Central memory CD8-positive, alpha-beta T cell (primary cell): ENCODE data around the gene TJAP1.
A peak's percentile ranks its signal among the peaks of the same experiment; 100 is the strongest.

Experiments used
- ATAC-seq: fragments of 150-1000 bp; cut with Tn5 transposase; replicated peaks from 2 replicates; pipeline ENCODE4 v1.10.0; 2022; ENCODE audit warnings: mild to moderate bottlenecking, moderate FRiP score, moderate number of reproducible peaks; ENCODE audit not compliant: poor library complexity, severe bottlenecking; ENCODE audit errors: extremely low read depth
- DNase-seq, 2 donors: peaks; one replicate each; pipeline ENCODE4 v3.0.0; 2021; ENCODE audit warnings: low spot score in 2 of 2
- H3K27ac Mint-ChIP-seq: one replicate; pipeline ENCODE4 v1.8.0; 2022; ENCODE audit warnings: low read depth, mild to moderate bottlenecking, moderate library complexity, mixed read lengths
- H3K27me3 Mint-ChIP-seq: one replicate; pipeline ENCODE4 v1.8.0; 2022; ENCODE audit warnings: mixed read lengths
- H3K36me3 Mint-ChIP-seq: one replicate; pipeline ENCODE4 v1.8.0; 2022; ENCODE audit warnings: mild to moderate bottlenecking, moderate library complexity, mixed read lengths; ENCODE audit not compliant: insufficient read depth
- H3K4me1 Mint-ChIP-seq: one replicate; pipeline ENCODE4 v1.8.0; 2022; ENCODE audit warnings: mixed read lengths
- H3K4me3 Mint-ChIP-seq: one replicate; pipeline ENCODE4 v1.8.0; 2022; ENCODE audit warnings: mild to moderate bottlenecking, moderate library complexity, mixed read lengths
- H3K9me3 Mint-ChIP-seq: one replicate; pipeline ENCODE4 v1.8.0; 2022; ENCODE audit warnings: mixed read lengths

TJAP1 gene, protein sequence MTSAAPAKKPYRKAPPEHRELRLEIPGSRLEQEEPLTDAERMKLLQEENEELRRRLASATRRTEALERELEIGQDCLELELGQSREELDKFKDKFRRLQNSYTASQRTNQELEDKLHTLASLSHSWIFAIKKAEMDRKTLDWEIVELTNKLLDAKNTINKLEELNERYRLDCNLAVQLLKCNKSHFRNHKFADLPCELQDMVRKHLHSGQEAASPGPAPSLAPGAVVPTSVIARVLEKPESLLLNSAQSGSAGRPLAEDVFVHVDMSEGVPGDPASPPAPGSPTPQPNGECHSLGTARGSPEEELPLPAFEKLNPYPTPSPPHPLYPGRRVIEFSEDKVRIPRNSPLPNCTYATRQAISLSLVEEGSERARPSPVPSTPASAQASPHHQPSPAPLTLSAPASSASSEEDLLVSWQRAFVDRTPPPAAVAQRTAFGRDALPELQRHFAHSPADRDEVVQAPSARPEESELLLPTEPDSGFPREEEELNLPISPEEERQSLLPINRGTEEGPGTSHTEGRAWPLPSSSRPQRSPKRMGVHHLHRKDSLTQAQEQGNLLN

DNA sequence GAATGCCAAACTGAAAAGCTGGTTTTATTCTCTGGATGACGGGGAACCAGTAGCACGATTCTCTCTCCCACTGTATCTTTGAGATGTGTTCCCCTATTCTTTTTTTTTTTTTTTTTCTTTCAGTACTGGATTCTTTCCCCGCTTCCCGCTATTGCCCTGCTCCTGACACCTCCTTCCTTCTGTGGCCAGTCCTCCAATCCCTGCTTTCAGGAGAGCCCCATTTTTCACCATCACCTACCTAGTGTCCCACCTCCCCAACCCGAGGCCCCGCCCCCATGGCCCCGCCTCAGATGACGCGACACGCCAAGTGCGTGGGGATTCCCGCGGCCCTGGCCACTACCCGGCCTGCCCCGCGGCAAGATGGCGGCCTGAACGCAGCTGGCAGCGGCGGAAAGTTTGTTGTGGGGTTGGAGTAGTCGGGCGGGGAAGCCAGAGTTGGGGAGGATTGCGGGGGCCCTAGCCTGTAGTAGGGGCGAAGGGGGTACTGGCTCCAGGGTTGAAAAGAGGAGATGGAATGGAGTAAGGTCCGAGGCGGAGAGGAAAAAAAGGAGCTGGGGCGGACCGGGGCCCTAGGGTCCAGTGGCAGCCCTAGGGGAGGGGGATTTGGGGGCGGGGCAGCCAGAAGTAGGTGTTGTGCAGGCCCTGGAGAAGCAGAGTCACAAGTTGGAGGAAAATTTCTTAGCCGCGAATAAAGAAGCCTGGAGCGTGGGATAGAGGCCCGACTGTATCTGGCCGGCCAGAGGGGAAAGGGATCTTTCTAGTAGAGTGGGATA lies at the start of gene TJAP1:
TSS of gene TJAP1 (plus strand) at position 336 of the 773 bp plus-strand sequence. CDS start 21,432 bp downstream, outside the sequence.
- ATAC-seq (peak; percentile 97), DNase-seq (peak; percentile 93 to 95)
- peaks cover 40% of the 10 kb centered on the region for H3K4me1 Mint-ChIP-seq
- H3K36me3 Mint-ChIP-seq: peaks cover 7% of the 10 kb centered on the region
- peak within 1 kb of the TSS; percentile 97 for H3K4me3 Mint-ChIP-seq
- peak within 1 kb of the TSS; percentile 100 for H3K27ac Mint-ChIP-seq
- H3K27me3 Mint-ChIP-seq: no peaks in the 10 kb centered on the region
- H3K9me3 Mint-ChIP-seq: no peaks in the 10 kb centered on the region

DNA sequence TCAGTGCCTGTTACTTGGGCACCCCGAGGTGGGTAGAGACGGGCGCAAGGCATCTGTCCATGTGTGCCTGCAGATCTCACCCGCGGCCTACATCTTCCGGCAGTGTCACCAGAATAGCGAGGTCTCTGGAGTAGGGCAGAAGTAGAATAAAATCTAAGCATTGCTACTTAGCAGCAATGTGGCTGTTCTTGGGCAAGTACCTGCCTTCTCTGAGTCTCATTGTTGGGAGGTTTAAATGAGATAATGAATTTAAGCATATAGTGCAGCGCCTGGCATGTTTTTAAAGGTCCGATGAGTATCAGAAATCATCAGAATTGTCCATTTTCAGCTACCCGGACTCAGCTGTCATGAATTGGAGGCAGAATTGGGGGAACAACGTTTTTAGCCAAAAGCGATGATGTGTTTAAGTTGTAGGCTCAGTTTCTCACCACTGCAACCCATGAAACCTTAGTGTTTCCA lies 49.2 kb upstream of the TJAP1 start:
- H3K4me1 Mint-ChIP-seq: peaks cover 28% of the 10 kb centered on the region
- H3K36me3 Mint-ChIP-seq: peaks cover 13% of the 10 kb centered on the region
- ATAC-seq: peak; percentile 47
- no peak for DNase-seq
- H3K9me3 Mint-ChIP-seq: no peaks in the 10 kb centered on the region
- H3K4me3 Mint-ChIP-seq: peak overlapping the region; percentile 93
- no peaks in the 10 kb centered on the region for H3K27me3 Mint-ChIP-seq
- peak overlapping the region; percentile 84 for H3K27ac Mint-ChIP-seq

DNA sequence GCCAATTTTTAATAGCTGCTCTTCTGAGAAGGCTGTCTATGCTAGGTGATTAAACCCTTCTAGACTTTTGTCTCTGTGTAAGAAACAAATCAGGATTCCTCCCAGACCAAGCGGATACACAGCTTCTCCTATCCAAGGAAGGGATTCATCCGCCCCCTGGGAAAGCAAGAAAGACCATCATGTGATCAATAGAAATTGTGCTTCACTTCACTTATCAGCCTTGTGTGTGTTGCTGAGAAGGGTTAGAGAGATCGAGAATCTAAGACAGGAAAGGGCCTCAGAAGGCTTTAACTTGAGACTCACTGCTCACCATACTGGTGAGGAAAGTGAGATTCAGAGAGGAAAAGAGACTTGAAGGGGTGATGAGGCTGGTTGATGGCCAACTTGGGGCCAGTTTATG lies 48.5 kb upstream of the TJAP1 start:
- H3K27me3 Mint-ChIP-seq: no peaks in the 10 kb centered on the region
- H3K9me3 Mint-ChIP-seq: no peaks in the 10 kb centered on the region
- peak overlapping the region; percentile 84 for H3K27ac Mint-ChIP-seq
- H3K4me1 Mint-ChIP-seq: peaks cover 28% of the 10 kb centered on the region
- ATAC-seq: no peak
- H3K4me3 Mint-ChIP-seq: peak overlapping the region; percentile 93
- H3K36me3 Mint-ChIP-seq: peaks cover 16% of the 10 kb centered on the region
- DNase-seq: no peak

DNA sequence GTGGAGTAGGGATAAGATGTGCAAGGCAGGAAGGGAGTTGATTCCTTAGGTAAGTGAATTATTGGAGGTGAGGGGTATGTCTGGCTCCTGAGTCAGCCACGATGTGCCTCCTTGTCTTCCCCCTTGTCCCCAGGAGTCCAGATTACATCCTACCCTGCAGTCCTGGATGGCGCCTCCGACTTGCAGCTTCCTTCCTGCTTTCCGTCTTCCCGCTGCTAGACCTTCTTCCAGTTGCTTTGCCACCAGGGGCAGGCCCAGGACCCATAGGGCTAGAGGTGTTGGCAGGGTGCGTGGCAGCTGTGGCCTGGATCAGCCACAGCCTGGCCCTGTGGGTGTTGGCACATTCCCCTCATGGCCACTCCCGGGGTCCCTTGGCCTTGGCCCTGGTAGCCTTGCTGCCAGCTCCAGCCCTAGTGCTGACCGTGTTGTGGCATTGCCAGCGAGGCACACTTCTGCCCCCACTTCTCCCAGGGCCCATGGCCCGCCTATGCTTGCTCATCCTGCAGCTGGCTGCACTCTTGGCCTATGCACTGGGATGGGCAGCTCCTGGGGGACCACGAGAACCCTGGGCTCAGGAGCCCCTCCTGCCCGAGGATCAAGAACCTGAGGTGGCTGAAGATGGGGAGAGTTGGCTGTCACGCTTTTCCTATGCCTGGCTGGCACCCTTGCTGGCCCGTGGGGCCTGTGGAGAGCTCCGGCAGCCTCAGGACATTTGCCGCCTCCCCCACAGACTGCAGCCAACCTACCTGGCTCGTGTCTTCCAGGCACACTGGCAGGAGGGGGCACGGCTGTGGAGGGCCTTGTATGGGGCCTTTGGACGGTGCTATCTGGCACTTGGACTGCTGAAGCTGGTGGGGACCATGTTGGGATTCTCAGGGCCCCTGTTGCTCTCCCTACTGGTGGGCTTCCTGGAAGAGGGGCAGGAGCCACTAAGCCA lies 45.1 kb upstream of the TJAP1 start:
- Mint-ChIP-seq H3K27me3 (no peaks in the 10 kb centered on the region), H3K9me3 (no peaks in the 10 kb centered on the region), H3K27ac (no peak overlapping the region), H3K36me3 (peaks cover 20% of the 10 kb centered on the region), H3K4me3 (no peak overlapping the region), H3K4me1 (peaks cover 28% of the 10 kb centered on the region)
- ATAC-seq (no peak), DNase-seq (no peak)

DNA sequence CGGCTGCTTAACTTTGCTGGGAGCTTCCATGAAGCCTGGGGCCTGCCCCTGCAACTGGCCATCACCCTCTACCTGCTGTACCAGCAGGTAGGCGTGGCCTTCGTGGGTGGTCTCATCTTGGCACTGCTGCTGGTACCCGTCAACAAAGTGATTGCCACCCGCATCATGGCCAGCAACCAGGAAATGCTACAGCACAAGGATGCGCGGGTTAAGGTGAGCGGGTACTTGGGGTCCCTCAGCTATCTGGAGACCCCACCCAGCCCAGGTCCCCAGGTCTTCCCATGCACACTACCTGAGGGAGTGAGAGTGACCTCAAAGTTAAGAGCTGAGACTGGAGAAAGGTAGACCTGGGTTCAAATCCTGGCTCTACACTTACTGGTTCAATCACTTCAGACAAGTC lies 44.2 kb upstream of the TJAP1 start:
- no peak for ATAC-seq
- DNase-seq: no peak
- peaks cover 26% of the 10 kb centered on the region for H3K4me1 Mint-ChIP-seq
- H3K9me3 Mint-ChIP-seq: no peaks in the 10 kb centered on the region
- no peak overlapping the region for H3K4me3 Mint-ChIP-seq
- H3K36me3 Mint-ChIP-seq: peaks cover 17% of the 10 kb centered on the region
- H3K27ac Mint-ChIP-seq: no peak overlapping the region
- no peaks in the 10 kb centered on the region for H3K27me3 Mint-ChIP-seq

DNA sequence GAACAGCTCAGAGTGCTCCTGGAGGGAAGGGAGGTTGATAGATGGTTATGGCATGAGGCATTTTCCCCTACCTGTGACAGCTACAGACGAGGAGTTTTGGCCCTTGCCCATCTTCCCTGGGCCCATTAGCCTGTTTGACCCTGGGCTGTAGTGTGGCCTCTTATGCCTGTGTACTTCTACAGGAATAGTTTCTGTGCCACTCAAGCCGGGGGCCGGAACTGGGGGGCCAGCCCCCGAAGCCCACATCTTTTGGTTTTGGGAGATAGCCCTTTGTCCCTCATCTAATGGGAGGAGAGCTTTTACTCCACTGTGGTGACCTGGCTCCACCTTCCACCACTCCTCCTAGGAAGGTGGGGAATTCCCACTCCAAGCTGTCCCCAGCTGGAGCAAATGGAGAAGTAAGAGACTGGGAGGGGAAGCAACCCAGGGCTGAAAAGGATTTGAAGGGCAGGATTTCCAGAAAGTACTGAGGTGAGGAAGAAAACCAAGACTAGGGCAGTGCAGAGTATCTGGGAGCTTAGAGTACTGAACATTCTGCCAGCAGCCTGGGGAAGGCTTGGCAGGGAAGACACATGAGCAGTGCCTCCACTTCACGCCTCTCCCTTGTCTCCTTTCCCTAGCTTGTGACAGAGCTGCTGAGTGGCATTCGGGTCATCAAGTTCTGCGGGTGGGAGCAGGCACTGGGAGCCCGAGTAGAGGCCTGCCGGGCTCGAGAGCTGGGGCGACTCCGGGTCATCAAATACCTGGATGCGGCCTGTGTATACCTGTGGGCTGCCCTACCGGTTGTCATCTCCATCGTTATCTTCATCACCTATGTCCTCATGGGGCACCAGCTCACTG lies 43.1 kb upstream of the TJAP1 start:
- DNase-seq (no peak), ATAC-seq (no peak)
- Mint-ChIP-seq H3K27ac (no peak overlapping the region), H3K36me3 (peaks cover 21% of the 10 kb centered on the region), H3K4me1 (peaks cover 15% of the 10 kb centered on the region), H3K4me3 (no peak overlapping the region), H3K9me3 (no peaks in the 10 kb centered on the region), H3K27me3 (no peaks in the 10 kb centered on the region)

DNA sequence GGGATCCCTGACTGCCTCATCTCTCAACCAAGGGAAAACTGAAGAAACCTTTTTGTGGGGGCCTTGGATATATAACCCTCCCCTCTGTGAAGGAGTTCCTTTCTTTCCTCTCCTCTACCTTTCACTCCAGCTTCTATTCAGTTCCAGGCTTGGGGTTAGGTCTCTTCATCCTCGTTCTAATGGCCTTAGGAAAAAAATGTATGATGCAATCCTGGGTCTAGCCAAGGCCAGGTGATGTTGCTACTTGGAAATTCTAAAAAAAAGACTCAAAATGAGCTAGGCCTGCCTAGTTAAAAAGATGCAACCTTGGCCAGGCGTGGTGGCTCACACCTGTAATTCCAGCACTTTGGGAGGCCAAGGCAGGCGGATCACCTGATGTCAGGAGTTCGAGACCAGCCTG lies 42.4 kb upstream of the TJAP1 start:
- H3K9me3 Mint-ChIP-seq: no peaks in the 10 kb centered on the region
- H3K4me1 Mint-ChIP-seq: peaks cover 12% of the 10 kb centered on the region
- no peaks in the 10 kb centered on the region for H3K27me3 Mint-ChIP-seq
- no peak for ATAC-seq
- no peak overlapping the region for H3K27ac Mint-ChIP-seq
- DNase-seq: no peak
- no peak overlapping the region for H3K4me3 Mint-ChIP-seq
- peaks cover 24% of the 10 kb centered on the region for H3K36me3 Mint-ChIP-seq

DNA sequence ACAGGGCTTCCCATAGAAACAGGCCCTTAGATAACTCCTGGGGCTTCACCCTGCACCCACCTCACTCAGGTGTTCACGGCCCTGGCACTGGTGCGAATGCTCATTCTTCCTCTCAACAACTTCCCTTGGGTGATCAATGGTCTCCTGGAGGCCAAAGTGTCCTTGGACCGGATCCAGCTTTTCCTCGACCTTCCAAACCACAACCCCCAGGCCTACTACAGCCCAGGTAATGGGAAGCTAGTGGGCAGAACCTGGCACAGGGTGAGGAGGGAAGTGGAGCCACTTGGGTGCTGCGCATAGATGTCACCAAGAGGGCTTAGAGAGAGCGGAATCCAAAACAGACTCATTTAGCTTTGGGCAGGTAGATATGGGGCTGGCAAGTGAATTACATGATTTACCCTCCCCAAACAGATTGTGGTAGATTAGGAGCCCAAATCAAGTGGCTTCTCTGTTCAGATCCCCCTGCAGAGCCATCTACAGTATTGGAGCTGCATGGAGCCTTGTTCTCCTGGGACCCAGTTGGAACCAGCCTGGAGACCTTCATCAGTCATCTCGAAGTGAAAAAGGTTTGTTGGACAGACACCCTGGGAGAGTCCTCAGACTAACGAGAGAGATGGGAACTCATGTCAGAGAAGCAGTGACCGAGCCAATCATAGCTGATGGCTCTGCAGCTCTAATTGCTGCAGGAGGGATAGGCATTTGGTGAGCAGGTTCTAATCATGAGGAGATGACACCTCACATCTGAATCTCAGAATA lies 41.5 kb upstream of the TJAP1 start:
- Mint-ChIP-seq H3K27ac (no peak overlapping the region), H3K36me3 (peaks cover 25% of the 10 kb centered on the region), H3K4me1 (peaks cover 12% of the 10 kb centered on the region), H3K9me3 (no peaks in the 10 kb centered on the region), H3K4me3 (no peak overlapping the region), H3K27me3 (no peaks in the 10 kb centered on the region)
- DNase-seq (no peak), ATAC-seq (no peak)

DNA sequence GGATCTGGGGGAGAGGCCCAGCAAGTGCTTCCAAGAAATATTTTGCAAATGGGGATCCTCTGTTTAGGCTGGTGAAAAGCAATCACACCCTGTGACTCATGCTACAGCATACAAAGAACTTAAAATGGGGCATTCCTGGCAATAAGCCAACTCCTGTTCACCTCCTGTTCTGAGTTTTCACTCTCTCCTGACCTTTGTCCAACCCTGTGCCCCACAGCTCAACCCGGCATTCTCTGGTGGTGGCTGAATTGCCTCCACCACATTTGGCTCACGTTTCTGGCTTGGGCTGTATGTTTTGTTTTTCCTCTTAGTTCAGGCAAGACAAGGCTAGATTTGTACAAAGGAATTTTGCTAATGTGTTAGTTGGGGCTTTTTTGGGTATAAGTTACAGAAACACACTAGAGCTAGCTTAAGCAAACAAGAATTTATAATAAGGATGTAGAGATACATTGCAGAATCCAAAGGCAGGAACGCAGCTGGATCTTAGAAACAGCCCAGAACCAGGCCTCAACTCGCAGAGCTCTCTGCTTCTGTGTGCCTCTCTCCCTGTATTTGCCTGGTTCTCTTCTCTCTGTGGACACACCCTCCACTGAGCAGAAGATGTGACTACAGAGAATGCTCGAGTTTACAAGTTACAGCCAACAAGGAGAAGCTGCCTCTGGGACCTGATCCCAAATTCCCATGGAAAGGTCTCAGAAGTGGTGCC lies 40.6 kb upstream of the TJAP1 start:
- no peak overlapping the region for H3K4me3 Mint-ChIP-seq
- H3K27me3 Mint-ChIP-seq: no peaks in the 10 kb centered on the region
- DNase-seq: no peak
- H3K36me3 Mint-ChIP-seq: peaks cover 28% of the 10 kb centered on the region
- no peak for ATAC-seq
- no peaks in the 10 kb centered on the region for H3K9me3 Mint-ChIP-seq
- H3K4me1 Mint-ChIP-seq: peaks cover 10% of the 10 kb centered on the region
- no peak overlapping the region for H3K27ac Mint-ChIP-seq

DNA sequence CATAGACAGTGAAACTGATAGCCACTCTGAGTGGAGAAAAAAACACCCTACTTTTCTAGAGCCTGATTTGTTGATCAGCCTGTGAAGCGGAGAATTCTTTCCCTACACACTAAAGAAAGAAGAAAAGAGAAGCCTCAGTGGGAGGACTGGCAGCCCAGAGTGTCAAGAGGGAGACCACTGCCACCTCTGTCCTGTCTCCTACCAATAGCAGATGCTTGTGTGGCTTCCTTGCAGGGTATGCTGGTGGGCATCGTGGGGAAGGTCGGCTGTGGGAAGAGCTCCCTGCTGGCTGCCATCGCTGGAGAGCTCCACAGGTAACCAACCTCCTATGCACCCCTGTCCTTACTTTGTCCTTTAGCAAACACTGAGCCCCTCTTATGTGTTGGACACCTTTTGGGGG lies 39.7 kb upstream of the TJAP1 start:
- no peaks in the 10 kb centered on the region for H3K27me3 Mint-ChIP-seq
- ATAC-seq (no peak), DNase-seq (no peak)
- peaks cover 4% of the 10 kb centered on the region for H3K4me1 Mint-ChIP-seq
- no peak overlapping the region for H3K27ac Mint-ChIP-seq
- no peaks in the 10 kb centered on the region for H3K9me3 Mint-ChIP-seq
- H3K36me3 Mint-ChIP-seq: peaks cover 32% of the 10 kb centered on the region
- no peak overlapping the region for H3K4me3 Mint-ChIP-seq
